Mucosa of descending colon (tissue), 3 donors: ENCODE data around the gene SLC5A2. TPM values are rescaled to one million over a fixed set of nuclear protein-coding genes. Genes with fewer than 3 reads are reported as not detected.

Experiments used
- ATAC-seq: fragments of 200-7000 bp; cut with Tn5 transposase; one replicate; pipeline ENCODE4 v1.9.1; 2020; ENCODE audit warnings: mild to moderate bottlenecking, moderate library complexity
- DNase-seq, 3 donors: peaks; one replicate each; pipeline ENCODE4 v3.0.0-alpha.2; 2020
- H3K36me3 ChIP-seq: fragments of 200-600 bp; one replicate; pipeline ENCODE4 v1.8.0; 2021; ENCODE audit warnings: low read depth, mild to moderate bottlenecking
- H3K4me1 ChIP-seq: fragments of 200-600 bp; one replicate; pipeline ENCODE4 v1.8.0; 2021; ENCODE audit warnings: low read depth, mild to moderate bottlenecking
- H3K4me3 ChIP-seq: fragments of 200-600 bp; one replicate; pipeline ENCODE4 v1.8.0; 2021; ENCODE audit warnings: mild to moderate bottlenecking
- H3K9me3 ChIP-seq: fragments of 200-600 bp; one replicate; pipeline ENCODE4 v1.8.0; 2021; ENCODE audit warnings: mild to moderate bottlenecking
- intact Hi-C, 2 donors: fragments of 100-400 bp; cut with DNase I in 1 of 2; cut with micrococcal nuclease in 1 of 2; formaldehyde crosslinking; loops; one replicate each; pipeline versions ENCODE4 v1.11.0 to v1.11.1; 2022; cut with DNase I, micrococcal nuclease
- total RNA-seq, 3 donors: library from RNA; stranded (reverse); fragmentation: NEBNext Ultra II Directional in 2 of 3; extraction: Animal tissue kit (Norgen Biotek cat#: 25700) in 2 of 3; gene quantifications; one replicate each; pipeline versions ENCODE4 v1.2.1 to v1.2.4, GENCODE V29; 2021 to 2023
- TF ChIP-seq, protein P1 (sequence below): fragments of 200-600 bp; IDR thresholded peaks from one replicate; pipeline ENCODE4 v1.8.0; 2022; ENCODE audit warnings: antibody characterized with exemption, mild to moderate bottlenecking
- donor health status: DM: no; HTN: no; CAD: no; lungs with moderate emphysema.
- donor health status: DM: no; HTN: no; CAD: no.
- donor health status: DM: no; HTN: yes; CAD: no.

The SLC5A2 gene
- total RNA-seq, 3 donors from 2014 or later: 0.47 to 0.70 TPM; not detected in 1

DNA sequence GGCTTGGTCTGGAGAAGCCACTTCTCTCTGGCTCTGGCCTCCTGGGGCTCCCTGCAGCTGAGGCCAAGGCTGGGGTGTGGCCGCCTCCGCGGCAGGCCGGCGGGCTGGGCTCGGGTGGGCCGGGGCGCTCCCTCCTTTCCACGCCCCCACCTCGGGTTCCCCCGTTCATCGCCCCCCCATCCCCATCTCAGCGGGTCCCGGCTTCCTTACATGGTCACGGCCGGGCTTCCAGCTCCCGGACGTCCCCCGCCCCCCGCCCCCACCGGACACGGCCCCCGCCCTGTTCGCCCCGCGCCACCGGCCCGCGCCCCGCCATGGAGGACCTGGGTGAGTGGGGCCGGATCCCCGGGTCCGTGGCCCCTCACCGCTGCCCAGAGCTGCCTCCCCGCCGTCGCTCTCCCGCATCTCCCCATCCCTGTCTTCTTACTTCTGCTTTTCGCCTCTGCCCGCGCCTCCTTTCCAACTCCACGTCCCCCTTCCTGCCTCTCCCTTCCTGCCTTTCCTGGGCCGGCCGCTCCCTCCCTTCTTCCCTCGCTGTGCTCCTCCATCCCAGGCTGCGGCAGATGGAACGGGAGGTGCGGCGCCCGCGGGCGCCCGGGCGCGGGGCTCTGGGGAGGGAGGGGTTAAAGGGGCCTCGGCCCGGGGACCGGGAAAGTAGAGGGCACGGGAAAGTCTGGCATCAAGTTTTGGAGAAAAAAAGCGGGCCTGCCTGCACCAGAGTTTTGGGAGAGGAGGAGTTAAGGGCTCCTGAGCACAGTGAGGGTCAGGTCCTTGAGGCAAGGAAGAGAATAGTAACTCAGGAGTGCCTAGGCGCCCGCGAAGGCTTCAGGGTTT lies 10.8 kb upstream of the SLC5A2 start, which contains the start of gene TGFB1I1:
TGFB1I1 (plus strand) TSS at position 278 of the 834 bp plus-strand sequence; CDS start at position 315, 37 bp downstream.
- H3K4me1 ChIP-seq: peaks cover 14% of the 10 kb centered on the region
- TF ChIP-seq, protein P1, sequence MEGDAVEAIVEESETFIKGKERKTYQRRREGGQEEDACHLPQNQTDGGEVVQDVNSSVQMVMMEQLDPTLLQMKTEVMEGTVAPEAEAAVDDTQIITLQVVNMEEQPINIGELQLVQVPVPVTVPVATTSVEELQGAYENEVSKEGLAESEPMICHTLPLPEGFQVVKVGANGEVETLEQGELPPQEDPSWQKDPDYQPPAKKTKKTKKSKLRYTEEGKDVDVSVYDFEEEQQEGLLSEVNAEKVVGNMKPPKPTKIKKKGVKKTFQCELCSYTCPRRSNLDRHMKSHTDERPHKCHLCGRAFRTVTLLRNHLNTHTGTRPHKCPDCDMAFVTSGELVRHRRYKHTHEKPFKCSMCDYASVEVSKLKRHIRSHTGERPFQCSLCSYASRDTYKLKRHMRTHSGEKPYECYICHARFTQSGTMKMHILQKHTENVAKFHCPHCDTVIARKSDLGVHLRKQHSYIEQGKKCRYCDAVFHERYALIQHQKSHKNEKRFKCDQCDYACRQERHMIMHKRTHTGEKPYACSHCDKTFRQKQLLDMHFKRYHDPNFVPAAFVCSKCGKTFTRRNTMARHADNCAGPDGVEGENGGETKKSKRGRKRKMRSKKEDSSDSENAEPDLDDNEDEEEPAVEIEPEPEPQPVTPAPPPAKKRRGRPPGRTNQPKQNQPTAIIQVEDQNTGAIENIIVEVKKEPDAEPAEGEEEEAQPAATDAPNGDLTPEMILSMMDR: no peak
- DNase-seq (peak; percentile 56 to 76 (median 76)), ATAC-seq (peak; percentile 34)
- intact Hi-C loops: no loop called here
- no peaks in the 10 kb centered on the region for H3K36me3 ChIP-seq
- H3K9me3 ChIP-seq: no peaks in the 10 kb centered on the region
- H3K4me3 ChIP-seq: peak within 1 kb of the TSS; percentile 28

- TF ChIP-seq, protein P1: peak; percentile 59
- H3K4me1 ChIP-seq: peaks cover 15% of the 10 kb centered on the region
- DNase-seq: peak; percentile 85 to 93 (median 92)
These were observed 10.2 kb upstream of the SLC5A2 start for GRCh38 chr16:31472709-31473203.

GRCh38 chr16:31473264-31473984 lies 9.5 kb upstream of the SLC5A2 start:
- no peak overlapping the region for H3K4me3 ChIP-seq
- intact Hi-C loops: no loop called here
- peak in 1 of 3 donors; percentile 46 for DNase-seq
- no peaks in the 10 kb centered on the region for H3K36me3 ChIP-seq
- H3K9me3 ChIP-seq: no peaks in the 10 kb centered on the region
- TF ChIP-seq, protein P1: no peak
- no peak for ATAC-seq
- H3K4me1 ChIP-seq: peaks cover 21% of the 10 kb centered on the region

More at GRCh38 chr16:31472709-31473203, 10.2 kb upstream of the SLC5A2 start:
- peak; percentile 62 for ATAC-seq
- intact Hi-C loops: no loop called here
- Histone ChIP-seq H3K9me3 (no peaks in the 10 kb centered on the region), H3K36me3 (no peaks in the 10 kb centered on the region), H3K4me3 (no peak overlapping the region)

DNA sequence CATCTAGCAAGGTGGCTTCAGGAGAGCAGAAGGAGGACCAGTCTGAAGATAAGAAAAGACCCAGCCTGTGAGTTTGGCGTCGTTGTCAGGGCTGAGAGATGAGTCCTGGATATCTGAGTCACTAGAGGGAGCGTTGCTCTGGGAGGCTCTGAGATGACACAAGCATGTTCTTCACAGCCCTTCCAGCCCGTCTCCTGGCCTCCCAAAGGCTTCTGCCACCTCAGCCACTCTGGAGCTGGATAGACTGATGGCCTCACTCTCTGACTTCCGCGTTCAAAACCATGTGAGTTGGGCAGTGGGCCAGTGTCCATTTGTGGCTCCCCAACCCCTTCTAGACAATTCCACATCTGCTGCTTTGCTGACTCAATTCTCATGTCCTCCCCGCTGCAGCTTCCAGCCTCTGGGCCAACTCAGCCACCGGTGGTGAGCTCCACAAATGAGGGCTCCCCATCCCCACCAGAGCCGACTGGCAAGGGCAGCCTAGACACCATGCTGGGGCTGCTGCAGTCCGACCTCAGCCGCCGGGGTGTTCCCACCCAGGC lies 8.7 kb upstream of the SLC5A2 start:
- no peak for ATAC-seq
- no peak overlapping the region for H3K4me3 ChIP-seq
- TF ChIP-seq, protein P1: no peak
- no peaks in the 10 kb centered on the region for H3K9me3 ChIP-seq
- no peak for DNase-seq
- H3K36me3 ChIP-seq: no peaks in the 10 kb centered on the region
- intact Hi-C loops: no loop called here
- peaks cover 21% of the 10 kb centered on the region for H3K4me1 ChIP-seq
